ENCODE data around the gene CABLES1.
"Not testable (repeated sequence)": the region's sequence is repeated elsewhere in the genome, so short reads cannot be mapped to it uniquely, and the experiment has no call there.

The CABLES1 gene

GRCh38 chr18:23099621-23100020 lies 35.7 kb upstream of the CABLES1 start:
- no peaks in the 10 kb centered on the region for H3K36me3 ChIP-seq (ENCODE audit: insufficient read depth, low read length)
- H3K4me1 ChIP-seq (ENCODE audit: insufficient read depth, low read length): no peaks in the 10 kb centered on the region
- no peak overlapping the region for H3K4me3 ChIP-seq (ENCODE audit: low read depth in 1 of 2, low read length in 2 of 2)
- H3K9me3 ChIP-seq (ENCODE audit: low read length): no peaks in the 10 kb centered on the region
- H3K9ac ChIP-seq (ENCODE audit: low read length): no peak overlapping the region
- H3K27ac ChIP-seq (ENCODE audit: low read depth, low read length): no peak overlapping the region
- H3K27me3 ChIP-seq (ENCODE audit: control insufficient read depth in 1 of 2, insufficient read depth in 2 of 2, low read length in 2 of 2): no peaks in the 10 kb centered on the region

- H3K4me3 ChIP-seq (ENCODE audit: low read depth in 1 of 2, low read length in 2 of 2): no peak overlapping the region
- no peaks in the 10 kb centered on the region for H3K27me3 ChIP-seq (ENCODE audit: control insufficient read depth in 1 of 2, insufficient read depth in 2 of 2, low read length in 2 of 2)
- no peak overlapping the region for H3K27ac ChIP-seq (ENCODE audit: low read depth, low read length)
- H3K4me1 ChIP-seq (ENCODE audit: insufficient read depth, low read length): no peaks in the 10 kb centered on the region
- no peak overlapping the region for H3K9ac ChIP-seq (ENCODE audit: low read length)
- H3K36me3 ChIP-seq (ENCODE audit: insufficient read depth, low read length): no peaks in the 10 kb centered on the region
- H3K9me3 ChIP-seq (ENCODE audit: low read length): no peaks in the 10 kb centered on the region
Measured at GRCh38 chr18:23101861-23102432, 33.3 kb upstream of the CABLES1 start.

GRCh38 chr18:23102493-23103261 lies 32.6 kb upstream of the CABLES1 start:
- H3K4me1 ChIP-seq (ENCODE audit: insufficient read depth, low read length): no peaks in the 10 kb centered on the region
- H3K4me3 ChIP-seq (ENCODE audit: low read depth in 1 of 2, low read length in 2 of 2): no peak overlapping the region
- H3K9me3 ChIP-seq (ENCODE audit: low read length): no peaks in the 10 kb centered on the region
- no peaks in the 10 kb centered on the region for H3K36me3 ChIP-seq (ENCODE audit: insufficient read depth, low read length)
- H3K27me3 ChIP-seq (ENCODE audit: control insufficient read depth in 1 of 2, insufficient read depth in 2 of 2, low read length in 2 of 2): no peaks in the 10 kb centered on the region
- H3K9ac ChIP-seq (ENCODE audit: low read length): no peak overlapping the region
- H3K27ac ChIP-seq (ENCODE audit: low read depth, low read length): no peak overlapping the region

GRCh38 chr18:23103449-23103848 lies 31.8 kb upstream of the CABLES1 start:
- no peak overlapping the region for H3K27ac ChIP-seq (ENCODE audit: low read depth, low read length)
- no peaks in the 10 kb centered on the region for H3K36me3 ChIP-seq (ENCODE audit: insufficient read depth, low read length)
- no peak overlapping the region for H3K9ac ChIP-seq (ENCODE audit: low read length)
- no peak overlapping the region for H3K4me3 ChIP-seq (ENCODE audit: low read depth in 1 of 2, low read length in 2 of 2)
- H3K9me3 ChIP-seq (ENCODE audit: low read length): no peaks in the 10 kb centered on the region
- H3K4me1 ChIP-seq (ENCODE audit: insufficient read depth, low read length): no peaks in the 10 kb centered on the region
- H3K27me3 ChIP-seq (ENCODE audit: control insufficient read depth in 1 of 2, insufficient read depth in 2 of 2, low read length in 2 of 2): no peaks in the 10 kb centered on the region

GRCh38 chr18:23105030-23105429 lies 30.3 kb upstream of the CABLES1 start:
- H3K9me3 ChIP-seq (ENCODE audit: low read length): no peaks in the 10 kb centered on the region
- H3K27me3 ChIP-seq (ENCODE audit: control insufficient read depth in 1 of 2, insufficient read depth in 2 of 2, low read length in 2 of 2): no peaks in the 10 kb centered on the region
- no peak overlapping the region for H3K9ac ChIP-seq (ENCODE audit: low read length)
- H3K36me3 ChIP-seq (ENCODE audit: insufficient read depth, low read length): no peaks in the 10 kb centered on the region
- no peak overlapping the region for H3K4me3 ChIP-seq (ENCODE audit: low read depth in 1 of 2, low read length in 2 of 2)
- H3K27ac ChIP-seq (ENCODE audit: low read depth, low read length): no peak overlapping the region
- H3K4me1 ChIP-seq (ENCODE audit: insufficient read depth, low read length): no peaks in the 10 kb centered on the region

GRCh38 chr18:23105581-23106219 lies 29.6 kb upstream of the CABLES1 start:
- Histone ChIP-seq H3K4me1 (ENCODE audit: insufficient read depth, low read length) (no peaks in the 10 kb centered on the region), H3K4me3 (ENCODE audit: low read depth in 1 of 2, low read length in 2 of 2) (no peak overlapping the region), H3K9me3 (ENCODE audit: low read length) (no peaks in the 10 kb centered on the region), H3K27me3 (ENCODE audit: control insufficient read depth in 1 of 2, insufficient read depth in 2 of 2, low read length in 2 of 2) (no peaks in the 10 kb centered on the region), H3K36me3 (ENCODE audit: insufficient read depth, low read length) (no peaks in the 10 kb centered on the region), H3K27ac (ENCODE audit: low read depth, low read length) (no peak overlapping the region), H3K9ac (ENCODE audit: low read length) (no peak overlapping the region)

GRCh38 chr18:23106575-23106974 lies 28.7 kb upstream of the CABLES1 start:
- no peaks in the 10 kb centered on the region for H3K27me3 ChIP-seq (ENCODE audit: control insufficient read depth in 1 of 2, insufficient read depth in 2 of 2, low read length in 2 of 2)
- H3K36me3 ChIP-seq (ENCODE audit: insufficient read depth, low read length): no peaks in the 10 kb centered on the region
- H3K9ac ChIP-seq (ENCODE audit: low read length): no peak overlapping the region
- no peak overlapping the region for H3K27ac ChIP-seq (ENCODE audit: low read depth, low read length)
- no peak overlapping the region for H3K4me3 ChIP-seq (ENCODE audit: low read depth in 1 of 2, low read length in 2 of 2)
- no peaks in the 10 kb centered on the region for H3K9me3 ChIP-seq (ENCODE audit: low read length)
- no peaks in the 10 kb centered on the region for H3K4me1 ChIP-seq (ENCODE audit: insufficient read depth, low read length)

- Histone ChIP-seq H3K27me3 (ENCODE audit: control insufficient read depth in 1 of 2, insufficient read depth in 2 of 2, low read length in 2 of 2) (no peaks in the 10 kb centered on the region), H3K27ac (ENCODE audit: low read depth, low read length) (no peak overlapping the region), H3K9ac (ENCODE audit: low read length) (no peak overlapping the region), H3K9me3 (ENCODE audit: low read length) (no peaks in the 10 kb centered on the region), H3K4me3 (ENCODE audit: low read depth in 1 of 2, low read length in 2 of 2) (no peak overlapping the region), H3K4me1 (ENCODE audit: insufficient read depth, low read length) (no peaks in the 10 kb centered on the region), H3K36me3 (ENCODE audit: insufficient read depth, low read length) (no peaks in the 10 kb centered on the region)
Measured at GRCh38 chr18:23107718-23108117, 27.6 kb upstream of the CABLES1 start.

GRCh38 chr18:23108496-23108895 lies 26.8 kb upstream of the CABLES1 start:
- Histone ChIP-seq H3K36me3 (ENCODE audit: insufficient read depth, low read length) (no peaks in the 10 kb centered on the region), H3K9me3 (ENCODE audit: low read length) (no peaks in the 10 kb centered on the region), H3K4me3 (ENCODE audit: low read depth in 1 of 2, low read length in 2 of 2) (no peak overlapping the region), H3K27me3 (ENCODE audit: control insufficient read depth in 1 of 2, insufficient read depth in 2 of 2, low read length in 2 of 2) (no peaks in the 10 kb centered on the region), H3K4me1 (ENCODE audit: insufficient read depth, low read length) (no peaks in the 10 kb centered on the region), H3K27ac (ENCODE audit: low read depth, low read length) (no peak overlapping the region), H3K9ac (ENCODE audit: low read length) (no peak overlapping the region)

- H3K27ac ChIP-seq (ENCODE audit: low read depth, low read length); H3K36me3 ChIP-seq (ENCODE audit: insufficient read depth, low read length); H3K4me1 ChIP-seq (ENCODE audit: insufficient read depth, low read length); H3K4me3 ChIP-seq (ENCODE audit: low read depth in 1 of 2, low read length in 2 of 2); H3K9me3 ChIP-seq (ENCODE audit: low read length); H3K9ac ChIP-seq (ENCODE audit: low read length); H3K27me3 ChIP-seq (ENCODE audit: control insufficient read depth in 1 of 2, insufficient read depth in 2 of 2, low read length in 2 of 2): not testable (repeated sequence)
Measured at GRCh38 chr18:23109163-23109562, 26.1 kb upstream of the CABLES1 start.

- no peak overlapping the region for H3K27ac ChIP-seq (ENCODE audit: low read depth, low read length)
- H3K9me3 ChIP-seq (ENCODE audit: low read length): no peaks in the 10 kb centered on the region
- no peak overlapping the region for H3K9ac ChIP-seq (ENCODE audit: low read length)
- H3K4me1 ChIP-seq (ENCODE audit: insufficient read depth, low read length): no peaks in the 10 kb centered on the region
- no peaks in the 10 kb centered on the region for H3K27me3 ChIP-seq (ENCODE audit: control insufficient read depth in 1 of 2, insufficient read depth in 2 of 2, low read length in 2 of 2)
- H3K4me3 ChIP-seq (ENCODE audit: low read depth in 1 of 2, low read length in 2 of 2): no peak overlapping the region
- no peaks in the 10 kb centered on the region for H3K36me3 ChIP-seq (ENCODE audit: insufficient read depth, low read length)
Measured at GRCh38 chr18:23113576-23113975, 21.7 kb upstream of the CABLES1 start.
